ENCODE results near the gene GREB1.

Gene GREB1

GRCh38 chr2:11560806-11561205 lies 27.0 kb downstream of the GREB1 start:
- DNase-seq: no peak

- no peak for DNase-seq
Measured at GRCh38 chr2:11562011-11562410, 28.2 kb downstream of the GREB1 start.

GRCh38 chr2:11562476-11562875 lies 28.6 kb downstream of the GREB1 start:
- DNase-seq: no peak

GRCh38 chr2:11563784-11564666 lies 30.2 kb downstream of the GREB1 start:
- no peak for DNase-seq

- DNase-seq: no peak
Measured at GRCh38 chr2:11564816-11565567, 31.1 kb downstream of the GREB1 start.

- DNase-seq: no peak
Measured at GRCh38 chr2:11566383-11566782, 32.5 kb downstream of the GREB1 start.

GRCh38 chr2:11567631-11568031 lies 33.8 kb downstream of the GREB1 start:
- no peak for DNase-seq

GRCh38 chr2:11568436-11568835 lies 34.6 kb downstream of the GREB1 start:
- no peak for DNase-seq

- DNase-seq: no peak
Measured at GRCh38 chr2:11569636-11570035, 35.8 kb downstream of the GREB1 start.

GRCh38 chr2:11571170-11571569 lies 37.3 kb downstream of the GREB1 start:
- DNase-seq: no peak

GRCh38 chr2:11572996-11573395 lies 39.2 kb downstream of the GREB1 start:
- no peak for DNase-seq

- no peak for DNase-seq
Measured at GRCh38 chr2:11573418-11574175, 39.8 kb downstream of the GREB1 start.

- no peak for DNase-seq
Measured at GRCh38 chr2:11574176-11575046, 40.6 kb downstream of the GREB1 start.

GRCh38 chr2:11576398-11576797 lies 42.6 kb downstream of the GREB1 start:
- no peak for DNase-seq

- no peak for DNase-seq
Measured at GRCh38 chr2:11577101-11577883, 43.4 kb downstream of the GREB1 start.

GRCh38 chr2:11578081-11578948 lies 44.5 kb downstream of the GREB1 start:
- no peak for DNase-seq

GRCh38 chr2:11578986-11579774 lies 45.3 kb downstream of the GREB1 start:
- DNase-seq: no peak

GRCh38 chr2:11579867-11580659 lies 46.2 kb downstream of the GREB1 start:
- DNase-seq: no peak

- DNase-seq: no peak
Measured at GRCh38 chr2:11580697-11581096, 46.9 kb downstream of the GREB1 start.
